ENCODE data around the gene ZNF678.

- no peak for TF ChIP-seq POLR2A (IDR thresholded peaks at IDR 0.05)
- no peak for TF ChIP-seq EP300 (IDR thresholded peaks at IDR 0.05)
Observed at GRCh38 chr1:227576189-227576588, 12.8 kb downstream of the ZNF678 start.

All from sigmoid colon (tissue), 4 donors.